ENCODE measurements around the gene PSMB9.

GRCh38 chr6:32816746-32817204 lies 37.2 kb upstream of the PSMB9 start, which contains the start of gene HLA-DOB:
- TF ChIP-seq CTCF (IDR thresholded peaks at IDR 0.05; ENCODE audit: low read depth, low read length, poor library complexity, severe bottlenecking) (no peak), EZH2phosphoT487 (IDR thresholded peaks at IDR 0.05; ENCODE audit: borderline replicate concordance, low read length) (no peak)
